ENCODE results near the gene PAM.

The PAM gene

GRCh38 chr5:102857076-102857818 lies 102.1 kb downstream of the PAM start:
- TF ChIP-seq SIN3A (IDR thresholded peaks at IDR 0.05; ENCODE audit: borderline replicate concordance, insufficient read depth, low read length): no peak

GRCh38 chr5:102858221-102858620 lies 103.1 kb downstream of the PAM start:
- TF ChIP-seq TAF1 (IDR thresholded peaks at IDR 0.05; ENCODE audit: borderline replicate concordance, insufficient read depth, low read length) (no peak), FOXP2 (optimal IDR thresholded peaks at IDR 0.05; ENCODE audit: borderline replicate concordance, extremely low read depth, extremely low read length, insufficient read depth) (no peak), REST (IDR thresholded peaks at IDR 0.05; ENCODE audit: insufficient read depth in 1 of 2, low read depth in 2 of 2, low read length in 2 of 2) (no peak), POLR2AphosphoS5 (IDR thresholded peaks at IDR 0.05; ENCODE audit: low read depth, low read length) (no peak)

- TF ChIP-seq TAF1 (IDR thresholded peaks at IDR 0.05; ENCODE audit: borderline replicate concordance, insufficient read depth, low read length) (no peak), REST (IDR thresholded peaks at IDR 0.05; ENCODE audit: insufficient read depth in 1 of 2, low read depth in 2 of 2, low read length in 2 of 2) (no peak), SIN3A (IDR thresholded peaks at IDR 0.05; ENCODE audit: borderline replicate concordance, insufficient read depth, low read length) (no peak), FOXP2 (optimal IDR thresholded peaks at IDR 0.05; ENCODE audit: borderline replicate concordance, extremely low read depth, extremely low read length, insufficient read depth) (no peak), POLR2AphosphoS5 (IDR thresholded peaks at IDR 0.05; ENCODE audit: low read depth, low read length) (no peak)
Observed at GRCh38 chr5:102858808-102859207, 103.7 kb downstream of the PAM start.

GRCh38 chr5:102860035-102860434 lies 104.9 kb downstream of the PAM start:
- TF ChIP-seq TAF1 (IDR thresholded peaks at IDR 0.05; ENCODE audit: borderline replicate concordance, insufficient read depth, low read length): no peak
- no peak for TF ChIP-seq REST (IDR thresholded peaks at IDR 0.05; ENCODE audit: insufficient read depth in 1 of 2, low read depth in 2 of 2, low read length in 2 of 2)
- no peak for TF ChIP-seq FOXP2 (optimal IDR thresholded peaks at IDR 0.05; ENCODE audit: borderline replicate concordance, extremely low read depth, extremely low read length, insufficient read depth)
- no peak for TF ChIP-seq SIN3A (IDR thresholded peaks at IDR 0.05; ENCODE audit: borderline replicate concordance, insufficient read depth, low read length)
- TF ChIP-seq POLR2AphosphoS5 (IDR thresholded peaks at IDR 0.05; ENCODE audit: low read depth, low read length): no peak

- no peak for TF ChIP-seq TAF1 (IDR thresholded peaks at IDR 0.05; ENCODE audit: borderline replicate concordance, insufficient read depth, low read length)
- no peak for TF ChIP-seq SIN3A (IDR thresholded peaks at IDR 0.05; ENCODE audit: borderline replicate concordance, insufficient read depth, low read length)
- TF ChIP-seq REST (IDR thresholded peaks at IDR 0.05; ENCODE audit: insufficient read depth in 1 of 2, low read depth in 2 of 2, low read length in 2 of 2): no peak
- no peak for TF ChIP-seq FOXP2 (optimal IDR thresholded peaks at IDR 0.05; ENCODE audit: borderline replicate concordance, extremely low read depth, extremely low read length, insufficient read depth)
- no peak for TF ChIP-seq POLR2AphosphoS5 (IDR thresholded peaks at IDR 0.05; ENCODE audit: low read depth, low read length)
Observed at GRCh38 chr5:102863058-102863457, 108.0 kb downstream of the PAM start.

Measured in PFSK-1 (cell line).